Measurements from ENCODE around the gene SPSB2.
A peak's percentile ranks its signal among the peaks of the same experiment; 100 is the strongest.

SPSB2 gene

DNA sequence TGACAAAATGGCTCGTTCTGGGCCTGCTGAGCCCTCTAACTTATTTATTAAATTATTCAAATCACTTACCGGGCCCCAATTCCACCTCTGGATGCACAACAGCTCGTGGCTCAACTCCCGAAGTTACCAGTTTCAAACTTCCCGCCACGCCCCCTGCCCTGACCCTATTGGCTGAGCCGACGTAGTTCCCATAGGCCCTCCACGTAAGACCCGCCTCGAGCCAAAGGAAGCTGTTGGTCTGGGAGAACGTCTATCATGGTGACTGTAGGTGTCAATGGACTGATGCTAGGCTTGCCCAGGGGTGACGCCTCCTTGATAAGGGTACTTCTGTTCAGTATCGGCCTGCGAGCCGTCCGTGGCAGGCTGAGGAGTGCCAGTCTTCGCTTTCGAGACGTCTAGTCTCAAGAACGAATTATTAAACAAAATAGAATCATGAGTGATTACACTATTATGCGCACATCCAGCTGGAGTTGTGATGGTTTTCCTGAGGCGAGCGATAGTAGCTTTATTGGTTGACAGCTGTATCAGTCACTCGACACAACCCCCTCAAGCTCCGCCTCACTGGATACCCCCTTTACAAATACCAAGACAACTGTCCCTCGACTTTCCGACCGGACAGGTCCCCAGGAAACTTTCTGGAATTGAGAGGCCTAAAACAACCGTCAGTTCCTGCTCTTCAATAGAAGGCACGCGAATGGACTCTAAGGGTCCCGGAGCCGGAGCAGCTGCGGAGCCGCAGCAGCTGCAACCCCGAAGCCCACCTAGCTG is 21.8 kb downstream of the SPSB2 start, which contains the start of gene CDCA3:
TSS of gene CDCA3 (minus strand) at position 134 of the 768 bp plus-strand sequence. CDS start 334 bp downstream, outside the sequence.
- peak; percentile 85 for DNase-seq (ENCODE audit: low read depth)

GRCh38 chr12:6850796-6851152 is 22.3 kb downstream of the SPSB2 start:
- DNase-seq (ENCODE audit: low read depth): no peak

DNA sequence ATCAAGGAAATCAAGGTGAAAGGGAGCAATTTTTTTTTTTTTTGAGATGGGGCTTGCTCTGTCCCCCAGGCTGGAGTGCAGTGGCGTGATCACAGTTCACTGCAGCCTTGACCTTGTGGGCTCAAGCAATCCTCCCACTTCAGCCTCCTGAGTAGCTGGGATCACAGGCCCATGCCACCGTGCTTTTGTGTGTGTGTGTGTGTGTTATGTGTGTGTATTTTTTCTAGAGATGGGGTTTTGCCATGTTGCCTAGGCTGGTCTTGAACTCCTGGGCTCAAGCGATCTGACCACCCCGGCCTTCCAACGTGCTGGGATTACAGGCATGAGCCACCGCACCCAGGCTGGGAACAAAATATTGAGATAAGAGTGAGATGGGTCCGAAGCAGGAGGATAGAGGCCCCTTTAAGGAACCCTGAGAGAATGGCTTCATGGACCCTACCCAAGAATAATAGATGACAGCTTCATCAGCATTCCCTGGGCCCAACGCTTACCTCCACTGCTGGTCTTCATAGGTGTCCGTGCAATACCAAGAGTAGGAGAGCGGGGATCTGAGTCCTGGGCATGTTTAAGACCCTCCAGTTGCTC is 23.0 kb downstream of the SPSB2 start:
- no peak for DNase-seq (ENCODE audit: low read depth)

DNA sequence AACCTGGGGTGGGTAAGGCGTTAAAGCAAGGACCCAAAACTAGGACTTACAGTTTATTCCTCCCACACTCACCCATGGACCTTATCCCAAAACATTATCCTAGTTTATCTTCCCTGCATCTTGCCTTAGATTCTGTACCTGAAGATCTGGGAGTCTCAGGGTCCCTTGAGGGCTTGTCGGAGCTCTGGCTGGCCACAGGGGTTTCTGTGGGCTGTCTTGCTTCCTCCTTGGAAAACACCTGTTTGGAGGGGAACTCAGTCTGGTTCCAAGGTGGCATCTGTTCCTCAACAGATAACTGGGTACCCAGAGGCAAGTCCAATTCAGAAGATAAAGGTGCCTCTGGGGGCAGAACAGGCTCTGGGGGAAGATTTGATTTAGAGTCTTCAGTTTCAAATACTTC is 23.7 kb downstream of the SPSB2 start:
- DNase-seq (ENCODE audit: low read depth): no peak

- no peak for DNase-seq (ENCODE audit: low read depth)
Measured at GRCh38 chr12:6847676-6848075, 25.4 kb downstream of the SPSB2 start.

DNA sequence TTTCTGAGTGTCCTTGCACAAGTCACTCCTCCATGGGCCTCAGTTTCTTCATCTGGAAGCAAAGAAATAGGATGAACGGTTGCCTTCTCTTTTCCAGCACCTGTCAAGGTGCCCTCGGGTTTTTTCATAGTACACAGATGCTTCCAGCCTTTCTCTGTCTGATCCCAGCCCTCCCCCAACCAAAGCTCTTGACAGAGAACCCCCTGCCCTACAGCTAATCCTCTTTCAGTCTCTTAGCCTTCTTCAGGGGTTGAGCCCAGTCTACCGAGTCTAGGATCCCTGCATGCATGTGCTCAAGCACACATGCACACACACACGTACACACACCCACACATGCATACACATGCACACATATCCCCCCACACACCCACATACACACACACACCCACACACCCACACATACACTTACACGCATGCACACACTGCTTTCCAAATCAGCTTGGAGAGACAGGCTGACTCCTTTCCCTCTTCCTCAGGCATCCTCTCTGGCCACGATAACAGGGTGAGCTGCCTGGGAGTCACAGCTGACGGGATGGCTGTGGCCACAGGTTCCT is 26.7 kb downstream of the SPSB2 start:
- no peak for DNase-seq (ENCODE audit: low read depth)

DNA sequence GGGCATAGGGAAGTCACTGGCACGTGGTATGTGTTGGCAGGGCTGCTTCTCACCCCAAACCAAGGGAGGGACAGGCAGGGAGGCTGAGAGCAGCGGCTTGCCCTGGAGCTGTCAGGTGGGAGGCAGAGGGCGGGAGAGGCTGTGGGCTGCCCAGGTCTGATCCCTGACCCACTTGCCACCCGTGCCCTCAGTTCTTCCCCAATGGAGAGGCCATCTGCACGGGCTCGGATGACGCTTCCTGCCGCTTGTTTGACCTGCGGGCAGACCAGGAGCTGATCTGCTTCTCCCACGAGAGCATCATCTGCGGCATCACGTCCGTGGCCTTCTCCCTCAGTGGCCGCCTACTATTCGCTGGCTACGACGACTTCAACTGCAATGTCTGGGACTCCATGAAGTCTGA is 27.7 kb downstream of the SPSB2 start:
- DNase-seq (ENCODE audit: low read depth): no peak

DNA sequence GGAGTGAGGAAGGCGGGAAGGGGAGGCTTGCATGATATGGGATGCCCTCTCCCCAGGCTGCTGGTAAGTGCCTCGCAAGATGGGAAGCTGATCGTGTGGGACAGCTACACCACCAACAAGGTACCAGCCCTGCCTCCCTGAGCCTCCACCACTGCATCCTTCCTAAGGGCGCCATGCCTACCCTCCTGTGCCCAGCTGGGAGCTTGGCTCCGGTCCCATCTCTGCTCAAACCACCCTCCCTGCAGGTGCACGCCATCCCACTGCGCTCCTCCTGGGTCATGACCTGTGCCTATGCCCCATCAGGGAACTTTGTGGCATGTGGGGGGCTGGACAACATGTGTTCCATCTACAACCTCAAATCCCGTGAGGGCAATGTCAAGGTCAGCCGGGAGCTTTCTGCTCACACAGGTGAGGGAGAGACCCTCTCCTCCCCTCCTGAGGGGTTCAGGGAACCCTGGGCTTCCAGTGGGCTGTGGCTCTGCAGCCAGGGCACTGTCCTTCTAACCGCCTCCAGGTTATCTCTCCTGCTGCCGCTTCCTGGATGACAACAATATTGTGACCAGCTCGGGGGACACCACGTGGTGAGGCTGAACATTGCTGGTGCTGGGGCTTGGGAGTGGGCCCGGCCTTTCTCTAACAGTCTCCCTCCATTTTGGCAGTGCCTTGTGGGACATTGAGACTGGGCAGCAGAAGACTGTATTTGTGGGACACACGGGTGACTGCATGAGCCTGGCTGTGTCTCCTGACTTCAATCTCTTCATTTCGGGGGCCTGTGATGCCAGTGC is 29.8 kb downstream of the SPSB2 start:
- DNase-seq (ENCODE audit: low read depth): no peak

- no peak for DNase-seq (ENCODE audit: low read depth)
Measured at GRCh38 chr12:6842075-6842474, 31.0 kb downstream of the SPSB2 start.

DNA sequence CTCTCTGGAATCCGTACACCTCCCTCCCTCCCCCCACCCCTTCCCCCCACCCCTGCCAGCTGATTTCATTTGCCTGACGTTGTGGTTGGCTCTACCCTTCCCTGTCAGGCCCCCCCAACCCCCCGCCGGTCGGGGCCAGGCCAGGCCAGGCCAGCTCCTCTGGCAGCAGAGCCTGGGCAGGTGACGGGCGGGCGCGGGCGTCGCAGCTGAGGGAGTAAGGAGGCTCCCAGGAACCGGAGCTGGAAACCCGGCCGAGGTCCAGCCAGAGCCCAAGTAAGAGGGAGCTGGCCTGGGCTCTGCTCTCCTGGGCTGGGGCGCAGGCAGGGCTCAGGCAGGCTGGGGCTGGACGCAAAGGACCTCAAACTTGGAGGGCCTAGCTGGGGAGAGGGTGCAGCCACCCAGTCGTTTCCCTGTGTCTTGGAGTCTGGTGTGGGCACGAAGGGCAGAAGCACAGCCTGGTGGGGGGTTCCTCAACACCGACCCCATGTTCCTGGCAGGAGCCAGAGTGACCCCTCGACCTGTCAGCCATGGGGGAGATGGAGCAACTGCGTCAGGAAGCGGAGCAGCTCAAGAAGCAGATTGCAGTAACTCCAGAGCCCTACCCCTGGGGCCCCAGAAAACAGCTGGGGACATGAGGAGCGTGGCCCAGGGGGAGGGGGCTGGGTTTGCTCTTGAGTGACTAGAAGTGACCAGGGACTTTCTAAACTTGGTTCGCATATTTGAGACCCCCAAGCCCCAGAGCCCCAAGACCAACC is 32.2 kb downstream of the SPSB2 start, which contains the start of gene GNB3:
TSS of gene GNB3 (plus strand) at position 165 of the 755 bp plus-strand sequence. CDS start at position 528, 363 bp downstream.
- DNase-seq (ENCODE audit: low read depth): no peak

GRCh38 chr12:6840330-6840729 is 32.8 kb downstream of the SPSB2 start:
- no peak for DNase-seq (ENCODE audit: low read depth)

DNA sequence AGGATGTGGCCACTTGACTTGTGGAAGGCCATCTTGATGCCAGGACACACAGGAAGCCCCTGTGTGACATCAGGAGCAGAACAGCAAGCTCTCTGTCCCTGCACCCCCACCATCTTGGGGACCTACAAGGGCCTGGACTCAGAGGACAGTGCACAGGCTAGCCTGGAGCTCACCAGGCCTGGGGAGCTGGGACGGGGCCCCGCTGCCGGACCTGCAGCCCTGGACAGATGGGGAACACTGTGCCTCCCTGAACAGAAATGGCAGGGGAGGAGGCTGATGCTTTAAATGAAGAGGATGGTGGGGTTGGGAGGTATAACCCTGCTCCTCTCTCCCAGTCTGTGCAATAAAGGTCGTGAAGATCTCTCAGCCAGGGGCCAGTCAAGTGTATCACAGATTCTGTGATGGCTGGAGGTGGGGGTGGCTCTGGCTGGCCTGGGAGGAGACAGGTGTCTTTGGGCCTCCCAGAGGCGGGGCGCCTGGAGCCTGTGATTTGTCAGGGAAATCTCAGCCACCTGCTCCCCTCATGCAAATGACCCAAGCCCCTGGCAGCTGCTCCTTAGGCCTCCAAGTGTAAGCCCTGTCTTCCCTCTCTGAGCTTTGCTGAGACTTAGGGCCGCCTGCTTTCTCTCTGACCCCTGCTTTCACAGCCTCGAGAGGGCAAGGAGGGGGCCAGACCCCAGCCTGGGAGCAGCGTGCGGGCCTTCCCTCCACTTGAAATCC is 33.5 kb downstream of the SPSB2 start:
- no peak for DNase-seq (ENCODE audit: low read depth)

DNA sequence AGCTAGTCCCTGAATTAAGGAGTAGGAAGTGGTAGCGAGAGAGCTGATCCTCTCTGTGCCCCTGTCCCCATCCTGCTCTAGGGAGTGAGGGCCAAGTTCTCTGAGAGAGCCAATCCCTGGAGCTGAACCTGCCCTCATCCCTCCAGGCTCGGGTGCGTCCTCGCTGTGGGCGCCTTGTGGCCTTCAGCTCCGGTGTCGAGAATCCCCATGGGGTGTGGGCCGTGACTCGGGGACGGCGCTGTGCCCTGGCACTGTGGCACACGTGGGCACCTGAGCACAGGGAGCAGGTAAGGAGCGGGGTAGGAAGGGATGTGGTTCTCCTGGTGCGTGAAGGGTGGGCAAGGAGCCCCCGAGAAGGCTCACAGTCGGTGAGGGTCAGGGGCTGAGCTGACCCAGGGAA is 34.2 kb downstream of the SPSB2 start:
- no peak for DNase-seq (ENCODE audit: low read depth)

DNA sequence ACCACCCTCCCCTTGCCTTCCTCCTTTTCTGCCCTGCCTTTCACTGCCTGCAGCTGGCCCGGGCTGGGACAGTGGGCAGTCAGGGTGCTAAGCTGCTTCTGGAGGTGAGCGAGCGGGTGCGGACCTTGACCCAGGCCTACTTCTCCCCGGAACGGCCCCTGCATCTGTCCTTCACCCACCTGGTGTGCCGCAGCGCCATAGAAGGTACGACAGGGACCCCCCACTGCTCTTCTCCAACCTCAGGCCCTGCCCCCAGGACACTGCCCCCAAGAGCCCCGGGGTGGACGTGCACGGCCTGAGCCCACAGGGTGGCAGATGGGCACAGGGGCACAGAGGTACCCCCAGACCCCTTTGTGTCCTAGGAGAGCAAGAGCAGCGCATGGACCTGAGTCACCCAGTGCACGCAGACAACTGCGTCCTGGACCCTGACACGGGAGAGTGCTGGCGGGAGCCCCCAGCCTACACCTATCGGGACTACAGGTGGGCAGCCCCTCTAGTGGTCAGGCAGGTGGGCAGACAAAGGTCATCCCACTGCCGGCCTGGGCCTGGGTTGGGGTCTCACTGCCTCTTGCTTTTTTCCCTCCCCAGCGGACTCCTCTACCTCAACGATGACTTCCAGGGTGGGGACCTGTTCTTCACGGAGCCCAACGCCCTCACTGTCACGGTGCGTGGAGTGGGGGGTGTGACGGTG is 35.6 kb downstream of the SPSB2 start:
- DNase-seq (ENCODE audit: low read depth): no peak

- DNase-seq (ENCODE audit: low read depth): no peak
Measured at GRCh38 chr12:6836851-6837250, 36.3 kb downstream of the SPSB2 start.

- no peak for DNase-seq (ENCODE audit: low read depth)
Measured at GRCh38 chr12:6834873-6835272, 38.2 kb downstream of the SPSB2 start.

DNA sequence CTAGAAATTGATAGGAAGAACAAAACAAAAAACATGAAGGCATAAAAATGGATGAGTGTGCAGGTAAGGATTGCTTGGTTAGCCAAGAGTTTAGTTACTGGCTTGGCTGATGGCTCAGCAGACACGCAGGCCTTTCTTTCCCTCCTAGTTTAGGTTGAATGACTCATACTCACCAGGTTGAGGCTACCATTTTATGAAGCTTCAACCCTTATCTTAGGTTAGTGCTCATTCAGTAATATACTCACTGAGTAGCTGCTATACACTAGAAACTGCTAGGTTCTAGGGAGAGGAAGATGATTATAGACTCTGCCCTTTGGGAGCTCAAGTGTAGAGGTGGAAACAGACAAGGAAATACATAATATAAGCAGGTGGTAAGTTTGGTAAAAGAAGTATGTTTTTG is 38.8 kb downstream of the SPSB2 start:
- no peak for DNase-seq (ENCODE audit: low read depth)

GRCh38 chr12:6833189-6833890 is 39.8 kb downstream of the SPSB2 start:
- no peak for DNase-seq (ENCODE audit: low read depth)

DNA sequence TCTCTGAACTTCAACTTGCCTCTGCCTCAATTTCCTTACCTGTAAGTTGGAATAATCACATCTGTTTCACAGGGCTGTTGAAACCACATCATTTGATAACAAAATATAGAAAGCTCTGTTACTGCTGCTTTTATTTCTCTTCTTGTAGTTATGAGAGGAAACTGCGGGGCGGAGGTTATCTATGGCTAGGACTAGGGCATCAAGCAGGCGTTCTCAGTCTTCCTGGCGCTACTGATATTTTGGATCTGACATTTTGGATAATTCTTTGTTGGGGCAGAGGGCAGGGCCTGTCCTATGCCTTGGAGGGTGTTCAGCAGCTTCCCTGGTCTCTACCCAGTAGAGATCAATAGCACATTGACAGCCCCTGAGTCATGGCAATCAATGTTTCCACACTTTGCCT is 41.0 kb downstream of the SPSB2 start:
- DNase-seq (ENCODE audit: low read depth): no peak

DNA sequence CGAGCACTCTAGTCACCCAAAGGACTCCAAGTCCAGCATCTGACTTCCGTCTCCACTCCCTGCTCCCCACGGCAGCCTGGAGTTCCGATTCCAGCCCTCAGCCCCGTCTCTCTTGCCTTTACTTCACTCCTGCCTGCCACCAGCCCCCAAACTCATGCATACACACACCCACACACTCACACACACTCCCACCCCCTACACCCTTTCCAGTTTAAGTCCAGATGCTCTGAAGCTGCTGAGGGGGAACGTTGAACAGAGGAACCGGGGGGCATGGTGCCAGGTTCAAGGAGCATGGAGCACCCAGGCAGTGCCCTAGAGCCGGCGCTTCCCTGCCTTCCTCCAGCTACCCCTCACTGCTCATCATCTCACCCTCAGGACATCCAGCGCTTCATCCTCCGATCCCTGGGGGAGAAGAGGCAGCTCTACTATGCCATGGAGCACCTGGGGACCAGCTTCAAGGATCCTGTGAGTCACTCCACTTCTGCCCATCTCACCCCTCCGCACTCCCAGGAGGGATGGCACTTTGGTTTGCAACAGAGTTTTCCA is 41.6 kb downstream of the SPSB2 start:
- DNase-seq (ENCODE audit: low read depth): no peak
